Fibroblast of skin of right quadriceps (primary cell): ENCODE data around the gene MAP4.

ENCODE experiments used
- DNase-seq: peaks from one replicate; pipeline ENCODE4 v3.0.0-alpha.2; 2013

Gene MAP4

DNA sequence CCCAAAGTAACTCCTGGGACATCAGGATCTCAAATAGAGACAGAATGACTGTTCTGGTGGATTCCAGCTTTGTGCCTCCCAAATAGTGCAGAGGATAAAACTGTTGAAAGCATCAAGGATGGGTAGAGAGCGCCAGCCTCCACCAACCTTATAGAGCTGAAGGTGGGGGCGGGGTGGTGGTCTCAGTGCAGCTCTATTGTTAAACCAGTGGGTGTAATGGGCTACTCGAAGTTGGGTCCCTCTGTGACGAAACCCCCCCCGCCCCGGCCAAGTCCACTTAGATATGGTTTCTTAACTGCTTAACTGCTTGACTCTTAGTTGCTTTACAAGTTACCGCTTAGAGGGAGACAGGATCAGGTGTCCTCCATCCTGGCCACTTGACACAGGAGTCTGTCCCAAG is 190.6 kb downstream of the MAP4 start:
- DNase-seq: no peak

DNA sequence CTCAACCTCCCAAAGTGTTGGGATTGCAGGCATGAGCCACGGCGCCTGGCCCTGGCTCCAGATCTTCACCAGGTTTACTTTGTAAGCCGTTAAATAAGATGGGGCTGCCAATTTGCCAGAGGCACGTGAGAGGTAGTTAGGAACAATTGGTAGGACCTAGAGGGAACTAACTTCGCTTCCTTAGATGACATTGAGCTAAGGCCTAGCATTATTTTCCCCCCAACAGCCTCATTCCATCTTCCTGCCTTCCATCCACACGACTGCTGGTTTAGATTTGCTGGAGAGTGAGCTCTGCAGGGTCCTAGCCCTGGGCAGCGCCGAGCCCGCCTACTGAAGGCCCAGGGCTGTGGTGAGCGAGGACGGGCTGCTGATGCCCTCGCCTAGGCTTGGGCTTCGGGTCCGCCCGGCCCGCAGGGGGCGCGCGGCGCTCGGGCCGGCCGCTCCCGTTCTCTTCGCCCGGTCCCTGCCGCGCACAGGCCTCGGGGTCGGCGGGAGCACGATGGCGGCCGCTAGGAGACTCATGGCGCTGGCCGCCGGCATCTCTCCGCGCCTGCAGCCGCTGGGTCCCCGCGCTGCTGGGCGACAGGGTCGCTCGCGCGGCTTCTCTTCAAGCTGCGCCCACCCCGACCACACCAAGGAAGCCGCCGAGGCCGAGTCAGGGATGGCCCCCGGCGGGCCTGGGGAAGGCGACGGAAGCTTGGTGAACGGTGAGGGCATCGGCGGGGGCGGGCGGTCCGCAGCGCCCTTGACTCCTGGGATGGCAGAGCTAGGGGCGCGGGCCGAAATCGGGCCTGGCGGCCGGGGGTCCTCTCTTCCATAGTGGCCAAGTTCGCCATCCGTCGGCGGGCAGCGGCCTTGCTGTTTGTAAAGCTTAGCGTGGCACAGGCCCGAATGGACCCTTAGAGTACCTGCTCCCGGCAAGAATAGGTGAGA is 191.4 kb downstream of the MAP4 start:
- peak; percentile 82 for DNase-seq

DNA sequence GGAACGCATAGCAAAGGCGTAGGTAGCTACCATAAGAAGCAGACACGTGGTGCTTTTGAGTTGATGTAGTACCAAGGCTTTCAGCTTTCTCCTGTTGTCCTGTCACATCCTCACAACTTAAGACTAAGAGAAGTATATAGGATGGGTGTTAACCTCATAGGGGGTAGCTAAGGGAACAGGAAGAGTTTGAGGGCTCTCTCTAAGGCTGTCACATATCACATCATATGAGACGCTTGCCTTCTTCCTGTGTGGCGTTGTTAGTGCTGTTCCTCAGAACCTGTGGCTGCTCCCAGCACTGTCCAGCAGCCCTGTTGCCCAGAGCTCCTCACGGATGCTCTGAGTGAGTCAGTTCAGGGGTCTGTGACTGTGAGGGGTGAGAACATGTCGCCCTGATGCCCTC is 198.6 kb downstream of the MAP4 start:
- DNase-seq: no peak

DNA sequence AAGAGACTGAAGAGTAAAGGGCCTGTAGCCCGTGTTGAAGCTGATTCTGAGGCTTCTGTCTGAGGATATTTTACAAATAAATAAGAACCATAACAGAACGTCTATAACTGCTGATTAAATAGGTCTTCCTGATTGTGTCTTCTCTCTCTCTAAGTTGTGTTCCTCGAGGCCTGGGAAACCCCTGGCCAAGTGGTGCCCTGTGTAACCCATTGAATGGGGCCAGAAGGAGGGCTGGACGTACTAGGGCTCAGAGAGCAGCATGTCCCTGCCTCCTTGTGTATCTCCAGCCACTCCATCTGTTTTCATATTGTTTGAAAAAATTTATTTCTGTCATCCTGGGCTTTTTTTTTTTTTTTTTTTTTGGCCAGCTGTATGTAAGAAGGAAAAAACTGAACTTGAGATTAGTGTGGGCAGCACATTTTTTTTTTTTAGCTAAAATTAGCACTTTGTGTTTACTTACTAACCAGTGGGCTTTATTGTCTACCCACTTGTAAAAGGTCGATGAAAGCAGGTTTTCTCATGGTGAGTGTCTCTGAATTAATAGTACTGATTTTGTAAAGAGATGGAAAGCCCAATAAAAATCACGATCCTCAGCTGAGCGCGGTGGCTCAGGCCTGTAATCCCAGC is 202.6 kb downstream of the MAP4 start:
- no peak for DNase-seq

DNA sequence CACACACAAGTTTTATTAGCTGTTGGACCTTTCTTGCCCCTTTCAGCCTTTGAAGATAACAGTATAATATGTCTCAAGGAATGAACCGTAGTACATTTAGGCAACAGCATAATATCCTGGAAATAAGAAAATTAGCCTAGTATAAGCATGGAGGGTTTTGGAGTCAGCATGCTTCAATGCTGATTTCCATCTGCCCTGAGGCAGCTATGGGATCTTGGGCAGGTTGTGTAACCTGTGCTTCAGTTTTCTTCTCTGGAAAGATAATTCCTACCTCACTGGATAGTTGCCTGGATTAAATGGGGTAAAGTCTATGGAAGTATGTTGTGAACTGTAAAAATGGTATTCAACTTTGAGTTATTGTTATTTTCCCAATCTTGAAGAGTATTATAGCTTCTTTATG is 211.6 kb downstream of the MAP4 start:
- no peak for DNase-seq

DNA sequence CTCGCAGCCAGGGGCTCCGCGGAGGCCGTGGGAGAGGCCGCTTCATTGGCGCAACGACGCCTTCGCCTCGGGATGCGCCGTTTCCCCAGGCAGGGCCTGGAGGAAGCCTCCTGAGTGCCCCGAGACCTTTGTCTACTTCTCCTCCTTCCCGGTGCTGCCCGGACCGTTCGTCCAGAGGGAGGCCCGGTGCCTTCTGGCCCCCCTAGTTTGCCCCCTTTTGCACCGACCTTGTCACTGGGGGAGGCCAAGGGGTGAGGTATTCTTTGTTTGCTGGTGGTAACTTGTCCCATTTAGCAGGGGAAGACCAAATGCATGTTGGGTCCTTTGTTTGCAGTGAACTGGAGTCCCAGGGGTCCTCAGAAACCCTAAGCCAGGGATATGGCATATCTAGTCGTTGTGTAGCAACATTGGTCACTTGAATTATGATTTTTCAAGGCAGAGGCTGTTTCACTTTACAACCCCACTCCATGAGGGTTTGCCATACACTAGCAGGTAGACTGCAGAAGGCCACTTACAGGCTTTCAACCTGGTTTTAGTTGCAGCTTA is 212.7 kb downstream of the MAP4 start:
- DNase-seq: peak; percentile 8

DNA sequence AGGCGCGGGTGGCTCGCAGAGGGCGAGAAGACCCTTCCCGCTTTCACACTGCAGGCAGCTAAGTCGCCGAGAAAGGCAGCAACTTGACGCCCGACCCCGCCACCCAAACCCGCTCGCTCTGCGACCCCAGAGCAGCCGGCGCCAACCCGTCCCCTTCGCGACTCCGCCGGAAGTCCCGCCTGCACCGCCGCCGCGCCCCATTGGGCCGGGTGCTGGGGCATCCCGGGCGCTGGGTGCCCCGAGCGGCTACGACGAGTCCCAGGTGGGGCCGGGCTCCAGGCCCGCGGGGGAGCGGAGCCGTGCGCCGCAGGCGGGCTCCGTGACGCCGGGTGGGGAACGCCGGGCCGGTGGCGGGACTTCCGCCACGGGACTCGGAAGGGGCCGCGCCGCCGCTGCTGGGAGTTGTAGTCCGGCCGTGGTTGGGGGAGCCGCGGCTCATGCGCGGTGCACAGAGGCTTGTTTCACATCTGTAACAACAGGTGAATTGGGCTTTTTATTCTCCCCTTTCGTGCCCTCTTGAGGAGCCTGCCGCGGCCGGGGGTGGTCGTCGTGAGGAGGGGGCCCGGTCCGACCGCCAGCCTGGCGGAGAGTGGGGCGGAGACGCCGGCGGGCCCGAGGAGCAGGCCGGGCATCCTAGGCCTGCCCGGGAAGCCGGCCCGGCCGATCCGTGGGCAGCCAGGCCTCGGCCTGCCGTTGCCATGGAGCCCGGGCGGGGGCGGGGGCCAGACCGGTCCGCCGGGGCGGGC is 213.3 kb downstream of the MAP4 start, which contains the start of gene DHX30:
DHX30 (plus strand) TSS at position 405 of the 746 bp plus-strand sequence. CDS start 7,546 bp downstream, outside the sequence.
- peak; percentile 81 for DNase-seq
